ENCODE data around the gene PEX16. TPM values are rescaled to one million over a fixed set of nuclear protein-coding genes. Genes with fewer than 3 reads are reported as not detected.
A peak's percentile ranks its signal among the peaks of the same experiment; 100 is the strongest.

Gene PEX16
- total RNA-seq, 1 donor from 2014 or later = 35.8 TPM

GRCh38 chr11:45934580-45935318 is 17.1 kb upstream of the PEX16 start:
- no peak overlapping the region for H3K27ac ChIP-seq
- no peak overlapping the region for H3K4me3 ChIP-seq
- H3K36me3 ChIP-seq = peaks cover 0 to 46% of the 10 kb centered on the region in 2 donors
- intact Hi-C loops (cut with DNase I) = no loop called here
- no peaks in the 10 kb centered on the region for H3K27me3 ChIP-seq
- no peak for DNase-seq (ENCODE audit: extremely low spot score in 2 of 2)
- peaks cover 25% of the 10 kb centered on the region for H3K4me1 ChIP-seq
- no peak for TF ChIP-seq POLR2AphosphoS5 (IDR thresholded peaks at IDR 0.05; ENCODE audit: insufficient read depth in 1 of 2, low read depth in 1 of 2)
- no peak for TF ChIP-seq POLR2A (IDR thresholded peaks at IDR 0.05)
- TF ChIP-seq, protein P1, sequence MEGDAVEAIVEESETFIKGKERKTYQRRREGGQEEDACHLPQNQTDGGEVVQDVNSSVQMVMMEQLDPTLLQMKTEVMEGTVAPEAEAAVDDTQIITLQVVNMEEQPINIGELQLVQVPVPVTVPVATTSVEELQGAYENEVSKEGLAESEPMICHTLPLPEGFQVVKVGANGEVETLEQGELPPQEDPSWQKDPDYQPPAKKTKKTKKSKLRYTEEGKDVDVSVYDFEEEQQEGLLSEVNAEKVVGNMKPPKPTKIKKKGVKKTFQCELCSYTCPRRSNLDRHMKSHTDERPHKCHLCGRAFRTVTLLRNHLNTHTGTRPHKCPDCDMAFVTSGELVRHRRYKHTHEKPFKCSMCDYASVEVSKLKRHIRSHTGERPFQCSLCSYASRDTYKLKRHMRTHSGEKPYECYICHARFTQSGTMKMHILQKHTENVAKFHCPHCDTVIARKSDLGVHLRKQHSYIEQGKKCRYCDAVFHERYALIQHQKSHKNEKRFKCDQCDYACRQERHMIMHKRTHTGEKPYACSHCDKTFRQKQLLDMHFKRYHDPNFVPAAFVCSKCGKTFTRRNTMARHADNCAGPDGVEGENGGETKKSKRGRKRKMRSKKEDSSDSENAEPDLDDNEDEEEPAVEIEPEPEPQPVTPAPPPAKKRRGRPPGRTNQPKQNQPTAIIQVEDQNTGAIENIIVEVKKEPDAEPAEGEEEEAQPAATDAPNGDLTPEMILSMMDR (IDR thresholded peaks at IDR 0.05) = no peak
- no peaks in the 10 kb centered on the region for H3K9me3 ChIP-seq

DNA sequence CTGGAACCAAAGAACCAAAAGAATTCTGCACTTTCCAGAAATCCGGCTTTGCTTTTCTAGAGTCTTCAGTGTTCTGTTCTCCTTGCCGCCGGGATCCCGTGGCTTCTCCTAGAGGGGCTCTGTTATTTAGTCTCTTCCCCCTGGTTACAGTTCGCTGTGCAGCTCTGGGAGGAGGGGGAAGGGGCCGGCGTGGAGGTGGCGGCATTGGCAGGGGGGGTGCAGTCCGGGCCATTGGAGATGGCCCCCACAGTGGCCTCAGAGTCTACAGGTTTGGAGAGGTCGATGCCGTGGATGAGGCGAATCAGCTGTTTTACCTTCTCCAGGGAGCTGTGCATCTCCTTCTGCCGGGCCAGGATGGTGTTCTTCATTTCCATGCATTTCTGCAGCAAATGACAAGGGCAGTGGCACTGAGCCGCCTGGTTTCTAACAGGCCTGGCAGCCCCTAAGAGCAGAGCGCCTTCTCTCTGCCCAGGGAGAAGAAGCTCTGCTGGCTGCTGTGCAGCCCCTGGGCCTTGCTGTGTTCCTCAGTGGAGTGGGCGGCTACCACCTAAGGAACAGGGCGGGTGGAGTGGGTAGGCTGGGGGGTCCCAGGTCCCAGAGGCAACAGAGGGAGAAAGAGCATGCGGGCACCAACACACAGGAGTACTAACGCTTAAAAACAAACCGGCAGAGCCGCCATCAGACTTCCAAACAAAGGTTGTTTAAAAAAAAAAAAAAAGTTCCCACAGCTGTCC is 16.3 kb upstream of the PEX16 start:
- H3K36me3 ChIP-seq = peaks cover 0 to 46% of the 10 kb centered on the region in 2 donors
- peaks cover 32% of the 10 kb centered on the region for H3K4me1 ChIP-seq
- no peak overlapping the region for H3K27ac ChIP-seq
- no peaks in the 10 kb centered on the region for H3K9me3 ChIP-seq
- H3K4me3 ChIP-seq = no peak overlapping the region
- TF ChIP-seq POLR2AphosphoS5 (IDR thresholded peaks at IDR 0.05; ENCODE audit: insufficient read depth in 1 of 2, low read depth in 1 of 2) = no peak
- H3K27me3 ChIP-seq = no peaks in the 10 kb centered on the region
- no peak for DNase-seq (ENCODE audit: extremely low spot score in 2 of 2)
- intact Hi-C loops (cut with DNase I) = no loop called here

DNA sequence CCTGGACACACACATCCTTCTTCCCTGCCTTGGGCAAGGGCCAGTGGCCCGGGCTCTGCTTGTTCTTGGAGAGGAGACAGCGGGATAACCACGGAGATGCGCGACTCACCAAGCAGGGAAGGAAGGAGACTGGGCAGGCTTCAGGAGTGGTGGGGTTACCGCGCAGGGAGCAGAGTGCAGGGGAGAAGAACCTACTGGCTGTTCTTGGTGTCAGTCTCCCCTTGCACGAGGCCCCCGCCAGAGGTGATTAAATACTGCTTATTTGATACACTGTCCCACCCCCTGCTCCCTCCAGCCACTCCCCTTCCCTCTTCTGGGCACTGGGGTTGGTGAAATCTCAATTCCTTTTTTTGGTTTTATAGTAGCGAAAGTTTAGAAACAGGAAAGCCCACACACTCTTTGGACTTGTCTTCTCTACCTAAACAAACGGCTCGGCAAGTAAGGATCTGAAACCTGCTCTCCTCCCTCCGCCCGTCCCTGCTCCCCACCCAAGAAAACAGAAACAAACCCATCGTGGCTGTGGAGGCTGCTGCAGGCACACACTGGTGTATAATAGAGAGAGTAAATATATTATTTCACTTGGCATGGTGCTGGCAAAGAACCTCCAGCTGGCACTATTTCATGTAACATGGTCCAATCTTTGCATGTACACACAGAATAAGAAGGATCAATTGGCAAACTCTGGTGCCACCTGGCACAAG is 15.6 kb upstream of the PEX16 start:
- intact Hi-C loops (cut with DNase I) = no loop called here
- Histone ChIP-seq H3K36me3 (peaks cover 0 to 44% of the 10 kb centered on the region in 2 donors), H3K4me3 (peak overlapping the region in 1 of 2 donors; percentile 11), H3K4me1 (peaks cover 32% of the 10 kb centered on the region), H3K27ac (no peak overlapping the region), H3K27me3 (no peaks in the 10 kb centered on the region), H3K9me3 (no peaks in the 10 kb centered on the region)
- peak in 1 of 2 donors; percentile 86 for DNase-seq (ENCODE audit: extremely low spot score in 2 of 2)
- TF ChIP-seq, protein P1 (IDR thresholded peaks at IDR 0.05) = no peak
- TF ChIP-seq POLR2AphosphoS5 (IDR thresholded peaks at IDR 0.05; ENCODE audit: insufficient read depth in 1 of 2, low read depth in 1 of 2) = peak in 1 of 2 donors; percentile 32
- TF ChIP-seq POLR2A (IDR thresholded peaks at IDR 0.05) = no peak

GRCh38 chr11:45932217-45932616 is 14.5 kb upstream of the PEX16 start:
- TF ChIP-seq, protein P1 (IDR thresholded peaks at IDR 0.05) = no peak
- TF ChIP-seq POLR2AphosphoS5 (IDR thresholded peaks at IDR 0.05; ENCODE audit: insufficient read depth in 1 of 2, low read depth in 1 of 2) = no peak
- TF ChIP-seq POLR2A (IDR thresholded peaks at IDR 0.05) = no peak
- Histone ChIP-seq H3K9me3 (no peaks in the 10 kb centered on the region), H3K4me1 (peaks cover 32% of the 10 kb centered on the region), H3K36me3 (peaks cover 0 to 33% of the 10 kb centered on the region in 2 donors), H3K27me3 (no peaks in the 10 kb centered on the region), H3K4me3 (peak overlapping the region in 1 of 2 donors; percentile 11), H3K27ac (peak overlapping the region; percentile 45)
- DNase-seq (ENCODE audit: extremely low spot score in 2 of 2) = peak in 1 of 2 donors; percentile 86
- intact Hi-C loops (cut with DNase I) = no loop called here

DNA sequence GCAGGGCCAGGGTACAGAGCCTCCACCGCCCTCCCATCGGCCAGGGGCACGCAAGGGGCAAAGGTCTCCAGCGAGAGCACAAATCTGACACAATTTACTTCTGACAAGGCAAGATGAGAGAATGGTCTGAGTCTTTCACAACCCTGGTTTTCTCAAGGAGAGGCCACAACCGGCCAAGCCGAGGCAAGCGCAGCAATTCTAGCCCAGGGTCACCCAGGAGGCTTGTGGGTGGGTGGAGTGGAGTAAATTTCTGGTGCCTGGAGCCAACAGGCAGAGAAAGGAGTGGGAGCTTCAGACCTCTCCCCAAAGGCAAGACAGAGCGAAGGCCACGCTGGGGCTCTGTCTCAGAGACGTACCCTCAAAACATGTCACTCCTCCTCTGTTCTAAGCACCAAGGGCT is 14.1 kb upstream of the PEX16 start:
- Histone ChIP-seq H3K9me3 (no peaks in the 10 kb centered on the region), H3K36me3 (peaks cover 0 to 32% of the 10 kb centered on the region in 2 donors), H3K4me3 (peak overlapping the region in 1 of 2 donors; percentile 11), H3K27me3 (no peaks in the 10 kb centered on the region), H3K4me1 (peaks cover 32% of the 10 kb centered on the region), H3K27ac (peak overlapping the region; percentile 45)
- intact Hi-C loops (cut with DNase I) = no loop called here
- TF ChIP-seq, protein P1 (IDR thresholded peaks at IDR 0.05) = no peak
- TF ChIP-seq POLR2A (IDR thresholded peaks at IDR 0.05) = no peak
- no peak for DNase-seq (ENCODE audit: extremely low spot score in 2 of 2)

Measured in vagina (tissue), 2 donors.